HepG2 (cell line): ENCODE data around the gene PLCB1. TPM values are rescaled to one million over a fixed set of nuclear protein-coding genes. Genes with fewer than 3 reads are reported as not detected.
A peak's percentile ranks its signal among the peaks of the same experiment; 100 is the strongest.

Experiments used
- ATAC-seq: fragments of 200-7000 bp; cut with Tn5 transposase; 3 replicates; pipeline ENCODE4 v1.9.1; 2020; ENCODE audit warnings: mild to moderate bottlenecking, moderate library complexity
- BruUV-seq: library from RNA; stranded (reverse); fragments of 400-500 nt; replicated peaks from 2 replicates; lab custom pipeline; 2021; lab: Mats Ljungman, UMichigan
- CTCF ChIA-PET: fragments of 300-600 bp; formaldehyde crosslinking; extraction: SDS; loops from one replicate; lab custom pipeline; 2021; ENCODE audit warnings: low total read pairs, inconsistent platforms, low intra/inter-chr PET ratio; lab: Yijun Ruan, JAX
- POLR2A ChIA-PET: fragments of 350-600 bp; sonication (Branson Sonifier 250); formaldehyde crosslinking; loops from one replicate; lab custom pipeline; 2020; ENCODE audit warnings: antibody characterized with exemption, inconsistent platforms; lab: Yijun Ruan, JAX
- DNase-seq: peaks from one replicate; pipeline ENCODE4 v3.0.0-alpha.2; 2015; ENCODE audit warnings: low spot score
- FAIRE-seq: peaks from 3 replicates; lab custom pipeline; 2011; peaks lifted over from hg19 to GRCh38; lab: Jason Lieb, UNC
- H2AFZ ChIP-seq: one replicate; pipeline ENCODE4 v1.6.1; 2011; ENCODE audit warnings: low read length, inconsistent platforms
- H3K27ac ChIP-seq: fragments of 300-600 bp; 3 replicates; pipeline ENCODE4 v1.8.0; 2011; ENCODE audit warnings: mixed run types, mild to moderate bottlenecking, mixed read lengths, low read length, inconsistent platforms; ENCODE audit not compliant: insufficient read depth; ENCODE audit errors: extremely low read length
- H3K27me3 ChIP-seq, 2 experiments: fragments of 200-600 bp in 1 of 2; 2 replicates in 1 of 2; 3 replicates in 1 of 2; pipeline versions ENCODE4 v1.6.0 to v1.8.0; 2011; ENCODE audit warnings: low read length in 2 of 2, mild to moderate bottlenecking in 2 of 2, moderate library complexity in 2 of 2, inconsistent platforms in 1 of 2; ENCODE audit not compliant: insufficient read depth in 2 of 2, control insufficient read depth in 1 of 2
- H3K36me3 ChIP-seq, 2 experiments: fragments of 200-600 bp in 1 of 2; replicated peaks in 1 of 2; 2 replicates in 1 of 2; 3 replicates in 1 of 2; pipeline versions ENCODE4 v1.5.1 to v1.8.0; 2011; ENCODE audit warnings: low read length in 2 of 2, inconsistent platforms in 1 of 2; ENCODE audit not compliant: insufficient read depth in 2 of 2, control insufficient read depth in 1 of 2
- H3K4me1 ChIP-seq: 2 replicates; pipeline ENCODE4 v1.5.1; 2012; ENCODE audit warnings: low read length, inconsistent platforms; ENCODE audit not compliant: insufficient read depth
- H3K4me2 ChIP-seq: 2 replicates; pipeline ENCODE4 v1.6.0; 2011; ENCODE audit warnings: low read depth, low read length, inconsistent platforms
- H3K4me3 ChIP-seq, 3 experiments: fragments of 200-600 bp in 1 of 3; sonication (generic), shearing (Covaris generic) in 1 of 3; replicated peaks in 1 of 3; 2 replicates each; pipeline ENCODE4 v1.5.1; 2011 to 2016; ENCODE audit warnings: low read length in 3 of 3, inconsistent platforms in 2 of 3, low read depth in 2 of 3, mild to moderate bottlenecking in 2 of 3, control low read depth in 1 of 3, mixed read lengths in 1 of 3; ENCODE audit not compliant: insufficient read depth in 1 of 3
- H3K79me2 ChIP-seq: one replicate; pipeline ENCODE4 v1.6.1; 2011; ENCODE audit warnings: low read length, inconsistent platforms; ENCODE audit not compliant: insufficient read depth
- H3K9ac ChIP-seq: 2 replicates; pipeline ENCODE4 v1.6.0; 2011; ENCODE audit warnings: mild to moderate bottlenecking, low read depth, low read length, inconsistent platforms; ENCODE audit not compliant: insufficient read depth
- H3K9me3 ChIP-seq: 2 replicates; pipeline ENCODE4 v1.5.1; 2012; ENCODE audit warnings: mild to moderate bottlenecking, low read length
- H4K20me1 ChIP-seq: 2 replicates; pipeline ENCODE4 v1.6.0; 2011; ENCODE audit warnings: inconsistent platforms, mild to moderate bottlenecking, low read length, moderate library complexity; ENCODE audit not compliant: insufficient read depth
- AGO2 ChIP-seq: fragments of 200-400 bp; formaldehyde crosslinking; optimal IDR thresholded peaks from 2 replicates; pipeline ENCODE3; 2017; ENCODE audit warnings: mild to moderate bottlenecking, low read depth, low read length, moderate library complexity
- BATF2 ChIP-seq: sonication (generic); formaldehyde crosslinking; IDR thresholded peaks from 2 replicates; pipeline ENCODE4 v1.8.0; 2022; ENCODE audit warnings: mild to moderate bottlenecking, missing genetic modification reagents, moderate library complexity
- BCLAF1 ChIP-seq: fragments of 450-650 bp; IDR thresholded peaks from 2 replicates; pipeline ENCODE4 v1.6.1; 2017; ENCODE audit warnings: mild to moderate bottlenecking
- CCAR2 ChIP-seq: fragments of 200-400 bp; formaldehyde crosslinking; optimal IDR thresholded peaks from 2 replicates; pipeline ENCODE3; 2018; ENCODE audit warnings: low read depth, mild to moderate bottlenecking, low read length, moderate library complexity
- CTCF ChIP-seq: sonication (generic); formaldehyde crosslinking; IDR thresholded peaks from 2 replicates; pipeline ENCODE4 v1.5.0; 2020; ENCODE audit warnings: mild to moderate bottlenecking, missing genetic modification reagents, moderate library complexity
- FOXA3 ChIP-seq: IDR thresholded peaks from 2 replicates; pipeline ENCODE4 v1.6.1; 2016; ENCODE audit warnings: missing genetic modification reagents, missing compliant biosample characterization
- FOXC1 ChIP-seq: sonication (generic); formaldehyde crosslinking; IDR thresholded peaks from 2 replicates; pipeline ENCODE4 v1.8.0; 2022; ENCODE audit warnings: mild to moderate bottlenecking, missing genetic modification reagents, borderline replicate concordance
- GZF1 ChIP-seq: sonication (generic); formaldehyde crosslinking; IDR thresholded peaks from 2 replicates; pipeline ENCODE4 v1.5.1; 2020; ENCODE audit warnings: mild to moderate bottlenecking, missing genetic modification reagents
- HHEX ChIP-seq: IDR thresholded peaks from 2 replicates; pipeline ENCODE4 v1.6.1; 2016; ENCODE audit warnings: control low read depth
- IRF9 ChIP-seq: sonication (generic); formaldehyde crosslinking; IDR thresholded peaks from 2 replicates; pipeline ENCODE4 v1.8.0; 2022; ENCODE audit warnings: missing genetic modification reagents, mild to moderate bottlenecking, borderline replicate concordance
- MXD4 ChIP-seq: IDR thresholded peaks from 2 replicates; pipeline ENCODE4 v1.6.1; 2016; ENCODE audit warnings: mild to moderate bottlenecking, missing biosample characterization, missing genetic modification reagents
- NCOA2 ChIP-seq: sonication (generic); formaldehyde crosslinking; IDR thresholded peaks from 2 replicates; pipeline ENCODE4 v1.8.0; 2022; ENCODE audit warnings: inconsistent platforms
- RNF2 ChIP-seq: fragments of 450-650 bp; conservative IDR thresholded peaks from 2 replicates; pipeline ENCODE4 v1.6.1; 2016; ENCODE audit warnings: low read depth
- SMAD1 ChIP-seq: sonication (generic); formaldehyde crosslinking; IDR thresholded peaks from 2 replicates; pipeline ENCODE4 v1.4.0; 2020; ENCODE audit warnings: missing genetic modification reagents, low read depth, mild to moderate bottlenecking, borderline replicate concordance
- SP4 ChIP-seq: sonication (generic); formaldehyde crosslinking; IDR thresholded peaks from 2 replicates; pipeline ENCODE4 v1.8.1; 2023; ENCODE audit warnings: mild to moderate bottlenecking, missing genetic modification reagents
- TOPORS ChIP-seq: sonication (generic); formaldehyde crosslinking; IDR thresholded peaks from 2 replicates; pipeline ENCODE4 v1.8.0; 2023; ENCODE audit warnings: mild to moderate bottlenecking, missing genetic modification reagents
- ZNF136 ChIP-seq: sonication (generic); formaldehyde crosslinking; IDR thresholded peaks from 2 replicates; pipeline ENCODE4 v1.8.1; 2022; ENCODE audit warnings: low read depth, mild to moderate bottlenecking, moderate library complexity, missing genetic modification reagents
- ZNF512 ChIP-seq: sonication (generic); formaldehyde crosslinking; IDR thresholded peaks from 2 replicates; pipeline ENCODE4 v1.4.0; 2020; ENCODE audit warnings: mild to moderate bottlenecking, missing genetic modification reagents
- WGBS: methylation state at CpG from one replicate; pipeline ENCODE4 v1.1.6; 2017; ENCODE audit warnings: low lambda C conversion rate; 5-methylcytosine and 5-hydroxymethylcytosine counted together
- in situ Hi-C: cut with HindIII; loops from 2 replicates; pipeline ENCODE4 v1.10.0; 2017; ENCODE audit warnings: low pct_unique_long_range_greater_than_20kb; ENCODE audit not compliant: extremely low pct_ligation_motif_present
- intact Hi-C: fragments of 100-400 bp; cut with micrococcal nuclease; formaldehyde crosslinking; loops from one replicate; pipeline ENCODE4 v1.10.0; 2022; ENCODE audit not compliant: unreplicated experiment
- polyA plus RNA-seq, 8 experiments: library from polyadenylated mRNA; depleted of rRNA in 3 of 8; stranded (reverse) in 7 of 8; unstranded in 1 of 8; fragments of >200 nt; fragmentation: Illumina TruSeq in 4 of 8; extraction: Trizol in 4 of 8; gene quantifications; 2 replicates each; pipeline versions ENCODE4 v1.2.1 to v1.2.3, GENCODE V29; 2011 to 2016; ENCODE audit warnings: low read depth in 4 of 8, missing spikeins in 1 of 8, mixed read lengths in 1 of 8; ENCODE audit not compliant: insufficient read depth in 1 of 8
- total RNA-seq, 5 experiments: library from RNA; depleted of rRNA; stranded (reverse); fragments of >200 nt; fragmentation: Illumina TruSeq; extraction: Trizol; gene quantifications; 2 replicates each; pipeline ENCODE4 v1.2.3, GENCODE V29; 2016; ENCODE audit warnings: low read depth in 1 of 5

Gene PLCB1
- total and polyA plus RNA-seq, 2 of the 13 experiments (the other 11 are each of a cell fraction or from before 2014, with no cell fraction given) = 42.4 to 55.9 TPM

- Histone ChIP-seq H3K79me2 (no peaks in the 10 kb centered on the region), H3K36me3 (no peaks in the 10 kb centered on the region), H3K9me3 (no peaks in the 10 kb centered on the region), H3K4me3 (no peak overlapping the region), H3K4me1 (peaks cover 10% of the 10 kb centered on the region), H3K9ac (no peak overlapping the region), H3K4me2 (no peak overlapping the region), H4K20me1 (no peaks in the 10 kb centered on the region), H2AFZ (no peak overlapping the region), H3K27ac (no peak overlapping the region), H3K27me3 (no peaks in the 10 kb centered on the region)
- in situ Hi-C loops (no loop called here), intact Hi-C loops (no loop called here)
- BruUV-seq = no TSS peak
- peak; percentile 77 for DNase-seq
- POLR2A ChIA-PET = no interaction called here
- peak; percentile 52 for FAIRE-seq
- CTCF ChIA-PET = no interaction called here
- ATAC-seq = peak; percentile 97
- WGBS = 28% methylated on average over 5 of the region's 5 CpGs
- no peak for TF ChIP-seq SMAD1 (CRISPR knock-in tag)
- TF ChIP-seq TOPORS (CRISPR knock-in tag) = 0 out of 2 replicates have a peak, but pooled peaks have one; percentile 27
- no peak for TF ChIP-seq CTCF (CRISPR knock-in tag)
- no peak for TF ChIP-seq RNF2
- no peak for TF ChIP-seq BATF2 (CRISPR knock-in tag)
- 0 out of 2 replicates have a peak, but pooled peaks have one; percentile 60 for TF ChIP-seq HHEX (CRISPR knock-in tag)
- no peak for TF ChIP-seq ZNF512 (CRISPR knock-in tag)
- no peak for TF ChIP-seq ZNF136 (CRISPR knock-in tag)
- TF ChIP-seq IRF9 (CRISPR knock-in tag) = no peak
- TF ChIP-seq CCAR2 = no peak
- peak; percentile 63 for TF ChIP-seq FOXA3 (CRISPR knock-in tag)
- TF ChIP-seq FOXC1 = no peak
- no peak for TF ChIP-seq MXD4 (CRISPR knock-in tag)
- no peak for TF ChIP-seq GZF1
- no peak for TF ChIP-seq BCLAF1
- no peak for TF ChIP-seq AGO2
- TF ChIP-seq SP4 (CRISPR knock-in tag) = no peak
- 0 out of 2 replicates have a peak, but pooled peaks have one; percentile 31 for TF ChIP-seq NCOA2 (CRISPR knock-in tag)
Measured at GRCh38 chr20:8844179-8844578, 712.1 kb downstream of the PLCB1 start.
